ENCODE data around the gene PITPNB. TPM values are rescaled to one million over a fixed set of nuclear protein-coding genes. Genes with fewer than 3 reads are reported as not detected.
A peak's percentile ranks its signal among the peaks of the same experiment; 100 is the strongest.

PITPNB gene
- total RNA-seq, 5 donors from 2014 or later (not counting 1 experiment from before 2014, with no cell fraction given), result 58.3 to 67.2 (median 65.9) TPM

- no peaks in the 10 kb centered on the region for H3K9me3 ChIP-seq
- no peaks in the 10 kb centered on the region for H3K9me3 Mint-ChIP-seq
- no peaks in the 10 kb centered on the region for H3K4me1 ChIP-seq (ENCODE audit: control insufficient read depth in 1 of 2, extremely low read depth in 1 of 2, insufficient read depth in 2 of 2, low read length in 2 of 2)
- no peak overlapping the region for H3K27ac ChIP-seq (ENCODE audit: low read length)
- peaks cover 0 to 11% (median 7%) of the 10 kb centered on the region in 3 donors for H3K4me1 Mint-ChIP-seq
- peak overlapping the region in 1 of 2 donors; percentile 22 for H3K27ac Mint-ChIP-seq
- DNase-seq (no peak), ATAC-seq (replicated peaks in 1 of 4) (no peak)
- POLR2A ChIA-PET, result no interaction called here
- CTCF ChIA-PET, result interaction anchor here (0.6 to 2.7 kb wide), 13 partner anchors 9 to 1152 kb away, joined by 3 to 13 read pairs (median 5); partner anchors contain the start of gene PITPNB (in 1 of the 2)
- peaks cover 19 to 66% of the 10 kb centered on the region in 2 donors for H3K36me3 ChIP-seq (ENCODE audit: control insufficient read depth in 2 of 2, extremely low read depth in 1 of 2, insufficient read depth in 1 of 2, low read length in 1 of 2)
- H3K27me3 ChIP-seq (replicated peaks in 1 of 2; ENCODE audit: control insufficient read depth in 2 of 2, extremely low read depth in 1 of 2, insufficient read depth in 2 of 2, low read length in 1 of 2), result no peaks in the 10 kb centered on the region
- H3K4me3 Mint-ChIP-seq, result no peak overlapping the region
- no peak overlapping the region for H3K4me3 ChIP-seq (ENCODE audit: control insufficient read depth in 1 of 2, extremely low read depth in 1 of 2, low read length in 1 of 2)
- peaks cover 31% of the 10 kb centered on the region for H3K36me3 Mint-ChIP-seq
- no peaks in the 10 kb centered on the region for H3K27me3 Mint-ChIP-seq
Observed at GRCh38 chr22:27886843-27887151, 32.3 kb downstream of the PITPNB start.

DNA sequence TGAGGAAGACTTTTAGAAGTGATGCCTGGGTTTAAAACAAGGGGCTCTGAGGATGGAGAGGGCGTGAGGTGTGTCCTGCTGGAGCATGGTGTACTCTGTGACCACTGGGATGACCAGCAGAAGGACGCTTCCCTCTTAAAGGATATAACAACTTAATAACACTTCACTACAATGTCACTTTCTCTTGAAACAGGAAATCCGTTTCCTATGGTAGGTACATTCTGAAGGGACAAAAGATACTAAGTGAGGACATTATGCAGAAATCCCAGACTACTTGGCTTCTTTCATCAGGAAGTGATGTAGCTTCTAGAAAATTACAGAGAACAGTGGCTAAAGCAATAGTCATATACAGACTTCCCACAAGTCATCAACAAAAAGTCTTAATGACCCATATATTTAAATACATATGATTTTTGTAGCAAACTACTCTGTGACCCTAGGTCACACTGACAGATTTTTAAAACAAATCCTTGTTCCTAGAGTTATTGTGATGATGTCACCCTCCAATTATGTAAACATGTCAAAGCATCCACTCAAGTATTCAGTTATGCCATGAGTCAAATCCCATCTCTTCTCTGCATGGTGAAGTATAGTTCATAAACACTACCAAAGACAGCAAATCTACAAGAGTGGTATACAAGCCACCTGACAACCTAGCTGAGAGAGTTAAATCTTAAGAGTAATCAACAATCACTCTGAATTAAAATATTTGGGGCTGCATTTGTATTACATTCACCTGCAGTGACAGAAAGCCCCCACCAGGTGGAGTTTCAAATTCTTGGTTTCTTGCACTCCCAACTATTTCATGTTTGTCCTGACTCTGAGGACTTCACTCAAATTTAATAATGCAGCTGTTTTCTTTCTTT is 32.8 kb downstream of the PITPNB start:
- H3K27me3 Mint-ChIP-seq, result no peaks in the 10 kb centered on the region
- WGBS (ENCODE audit: insufficient coverage), result no CpG with 5 or more reads among the region's 3 CpGs

GRCh38 chr22:27883656-27884350 is 35.3 kb downstream of the PITPNB start:
- Mint-ChIP-seq H3K27ac (no peak overlapping the region), H3K4me1 (peaks cover 7 to 22% (median 20%) of the 10 kb centered on the region in 3 donors), H3K27me3 (no peaks in the 10 kb centered on the region), H3K4me3 (no peak overlapping the region), H3K36me3 (peaks cover 14% of the 10 kb centered on the region), H3K9me3 (no peaks in the 10 kb centered on the region)
- Histone ChIP-seq H3K4me1 (ENCODE audit: control insufficient read depth in 1 of 2, extremely low read depth in 1 of 2, insufficient read depth in 2 of 2, low read length in 2 of 2) (no peaks in the 10 kb centered on the region), H3K4me3 (ENCODE audit: control insufficient read depth in 1 of 2, extremely low read depth in 1 of 2, low read length in 1 of 2) (no peak overlapping the region), H3K36me3 (ENCODE audit: control insufficient read depth in 2 of 2, extremely low read depth in 1 of 2, insufficient read depth in 1 of 2, low read length in 1 of 2) (peaks cover 8 to 39% of the 10 kb centered on the region in 2 donors), H3K27me3 (replicated peaks in 1 of 2; ENCODE audit: control insufficient read depth in 2 of 2, extremely low read depth in 1 of 2, insufficient read depth in 2 of 2, low read length in 1 of 2) (no peaks in the 10 kb centered on the region), H3K9me3 (no peaks in the 10 kb centered on the region), H3K27ac (ENCODE audit: low read length) (no peak overlapping the region)
- 98% methylated on average over 5 of the region's 5 CpGs for WGBS (ENCODE audit: insufficient coverage)
- CTCF ChIA-PET, result no interaction called here
- POLR2A ChIA-PET, result no interaction called here
- ATAC-seq (replicated peaks in 1 of 4), result no peak
- DNase-seq, result no peak

More for the DNA sequence above, 32.8 kb downstream of the PITPNB start:
- Histone ChIP-seq H3K36me3 (ENCODE audit: control insufficient read depth in 2 of 2, extremely low read depth in 1 of 2, insufficient read depth in 1 of 2, low read length in 1 of 2) (peaks cover 15 to 60% of the 10 kb centered on the region in 2 donors), H3K4me1 (ENCODE audit: control insufficient read depth in 1 of 2, extremely low read depth in 1 of 2, insufficient read depth in 2 of 2, low read length in 2 of 2) (no peaks in the 10 kb centered on the region), H3K4me3 (ENCODE audit: control insufficient read depth in 1 of 2, extremely low read depth in 1 of 2, low read length in 1 of 2) (no peak overlapping the region), H3K9me3 (no peaks in the 10 kb centered on the region), H3K27ac (ENCODE audit: low read length) (no peak overlapping the region), H3K27me3 (replicated peaks in 1 of 2; ENCODE audit: control insufficient read depth in 2 of 2, extremely low read depth in 1 of 2, insufficient read depth in 2 of 2, low read length in 1 of 2) (no peaks in the 10 kb centered on the region)
- POLR2A ChIA-PET, result no interaction called here
- Mint-ChIP-seq H3K36me3 (peaks cover 25% of the 10 kb centered on the region), H3K4me3 (no peak overlapping the region), H3K9me3 (no peaks in the 10 kb centered on the region), H3K4me1 (peaks cover 0 to 11% (median 7%) of the 10 kb centered on the region in 3 donors), H3K27ac (peak overlapping the region in 1 of 2 donors; percentile 22)
- DNase-seq (peak in 28 of 35 experiments; percentile 6 to 63 (median 31)), ATAC-seq (replicated peaks in 1 of 4) (peak in 3 of 4 experiments; percentile 39 to 48 (median 40))
- CTCF ChIA-PET, result interaction anchor here (0.5 to 2.7 kb wide), 14 partner anchors 8 to 1358 kb away, joined by 3 to 13 read pairs (median 4); partner anchors contain the start of gene PITPNB (in 1 of the 2)

DNA sequence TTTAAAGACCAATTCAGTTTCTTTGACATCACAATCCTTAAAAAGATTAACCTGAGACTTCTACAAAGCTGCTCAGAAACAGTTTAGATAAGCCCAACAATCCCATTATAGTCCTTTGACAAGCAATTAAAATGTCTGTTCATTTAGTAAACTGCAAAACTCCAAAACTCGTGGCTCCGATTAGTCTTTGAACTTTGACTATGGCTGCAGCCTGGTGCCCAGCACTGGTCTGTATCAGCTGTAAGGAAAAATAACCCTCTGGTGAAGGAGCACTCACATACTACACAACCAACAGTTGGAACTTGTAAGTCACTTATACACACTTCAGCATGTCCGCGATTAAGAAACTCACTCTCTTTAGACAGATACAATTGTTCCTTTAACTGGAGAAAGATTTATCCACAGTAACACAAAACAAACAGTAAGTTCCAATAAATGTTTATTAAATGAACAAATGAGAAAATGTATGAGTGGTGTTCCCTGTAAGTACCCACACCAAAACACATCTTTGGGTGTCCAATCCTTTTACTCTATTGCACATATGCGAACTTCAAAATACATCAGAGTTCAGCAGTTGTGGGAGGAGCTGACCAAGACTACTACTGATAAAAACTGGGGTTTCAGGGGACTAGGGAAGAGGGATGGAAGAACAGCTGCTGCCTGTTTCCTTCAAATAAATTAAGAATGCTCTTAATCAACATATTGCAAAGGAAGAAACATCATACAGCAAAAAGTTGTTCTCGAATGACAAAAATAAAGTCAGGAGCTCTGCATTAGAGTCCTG is 36.4 kb downstream of the PITPNB start:
- ATAC-seq (replicated peaks in 1 of 4) (no peak), DNase-seq (no peak)
- Histone ChIP-seq H3K27ac (ENCODE audit: low read length) (no peak overlapping the region), H3K27me3 (replicated peaks in 1 of 2; ENCODE audit: control insufficient read depth in 2 of 2, extremely low read depth in 1 of 2, insufficient read depth in 2 of 2, low read length in 1 of 2) (no peaks in the 10 kb centered on the region), H3K4me1 (ENCODE audit: control insufficient read depth in 1 of 2, extremely low read depth in 1 of 2, insufficient read depth in 2 of 2, low read length in 2 of 2) (peaks cover 0 to 5% of the 10 kb centered on the region in 2 experiments), H3K9me3 (no peaks in the 10 kb centered on the region), H3K4me3 (ENCODE audit: control insufficient read depth in 1 of 2, extremely low read depth in 1 of 2, low read length in 1 of 2) (no peak overlapping the region), H3K36me3 (ENCODE audit: control insufficient read depth in 2 of 2, extremely low read depth in 1 of 2, insufficient read depth in 1 of 2, low read length in 1 of 2) (peaks cover 3 to 29% of the 10 kb centered on the region in 2 donors)
- Mint-ChIP-seq H3K9me3 (no peaks in the 10 kb centered on the region), H3K4me3 (no peak overlapping the region), H3K27me3 (no peaks in the 10 kb centered on the region), H3K36me3 (peaks cover 9% of the 10 kb centered on the region), H3K4me1 (peaks cover 16 to 28% (median 22%) of the 10 kb centered on the region in 3 donors), H3K27ac (no peak overlapping the region)
- ChIA-PET CTCF (interaction anchor here in 1 of 2 donors (0.5 kb wide), 1 partner anchor 630 kb away, joined by 5 read pairs; no protein-coding TSS in a partner anchor), POLR2A (no interaction called here)
- 100% methylated on average over 2 of the region's 6 CpGs for WGBS (ENCODE audit: insufficient coverage)

DNA sequence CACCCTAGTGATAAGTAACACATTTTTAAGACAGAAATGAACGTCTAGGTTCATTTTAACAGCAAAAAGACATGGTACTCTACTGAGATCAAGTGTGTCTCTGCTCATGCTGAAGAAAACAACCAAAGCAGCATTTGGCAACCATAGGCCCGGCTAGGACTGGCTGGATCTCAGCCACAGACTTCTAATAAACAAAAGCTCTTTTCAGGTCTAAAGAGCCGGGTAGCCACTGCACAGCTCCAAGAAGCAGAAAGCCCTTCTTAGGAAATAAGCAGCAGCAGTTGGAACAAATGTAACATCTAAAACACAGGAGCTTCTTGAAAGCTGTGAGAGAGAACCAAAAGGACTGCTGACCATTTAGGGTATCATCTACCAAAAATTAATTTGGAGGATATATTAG is 37.6 kb downstream of the PITPNB start:
- Histone ChIP-seq H3K4me1 (ENCODE audit: control insufficient read depth in 1 of 2, extremely low read depth in 1 of 2, insufficient read depth in 2 of 2, low read length in 2 of 2) (peaks cover 3 to 10% of the 10 kb centered on the region in 2 experiments), H3K36me3 (ENCODE audit: control insufficient read depth in 2 of 2, extremely low read depth in 1 of 2, insufficient read depth in 1 of 2, low read length in 1 of 2) (peaks cover 3 to 22% of the 10 kb centered on the region in 2 donors), H3K4me3 (ENCODE audit: control insufficient read depth in 1 of 2, extremely low read depth in 1 of 2, low read length in 1 of 2) (no peak overlapping the region), H3K27me3 (replicated peaks in 1 of 2; ENCODE audit: control insufficient read depth in 2 of 2, extremely low read depth in 1 of 2, insufficient read depth in 2 of 2, low read length in 1 of 2) (no peaks in the 10 kb centered on the region), H3K27ac (ENCODE audit: low read length) (no peak overlapping the region), H3K9me3 (no peaks in the 10 kb centered on the region)
- peaks cover 21 to 31% (median 26%) of the 10 kb centered on the region in 3 donors for H3K4me1 Mint-ChIP-seq
- no peak for ATAC-seq (replicated peaks in 1 of 4)
- DNase-seq, result no peak
- CTCF ChIA-PET, result interaction anchor here in 1 of 2 donors (0.6 to 1.6 kb wide), 4 partner anchors 10 to 106 kb away, joined by 3 to 6 read pairs (median 4); partner anchors contain the start of gene PITPNB
- H3K9me3 Mint-ChIP-seq, result no peaks in the 10 kb centered on the region
- H3K27me3 Mint-ChIP-seq, result no peaks in the 10 kb centered on the region
- no peak overlapping the region for H3K4me3 Mint-ChIP-seq
- peaks cover 12% of the 10 kb centered on the region for H3K36me3 Mint-ChIP-seq
- 72% methylated on average over 2 of the region's 3 CpGs for WGBS (ENCODE audit: insufficient coverage)
- no peak overlapping the region for H3K27ac Mint-ChIP-seq
- POLR2A ChIA-PET, result interaction anchor here in 1 of 2 donors (0.5 kb wide), 1 partner anchor 707 kb away, joined by 5 read pairs; no protein-coding TSS in a partner anchor

Data from T-cell (primary cell).